Fibroblast of skin of abdomen (primary cell): Measurements from ENCODE around the gene ATP5F1D.
"Not testable (repeated sequence)": the region's sequence is repeated elsewhere in the genome, so short reads cannot be mapped to it uniquely, and the experiment has no call there.

Experiments used
- DNase-seq: peaks from one replicate; pipeline ENCODE4 v3.0.0-alpha.2; 2013

Gene ATP5F1D

DNA sequence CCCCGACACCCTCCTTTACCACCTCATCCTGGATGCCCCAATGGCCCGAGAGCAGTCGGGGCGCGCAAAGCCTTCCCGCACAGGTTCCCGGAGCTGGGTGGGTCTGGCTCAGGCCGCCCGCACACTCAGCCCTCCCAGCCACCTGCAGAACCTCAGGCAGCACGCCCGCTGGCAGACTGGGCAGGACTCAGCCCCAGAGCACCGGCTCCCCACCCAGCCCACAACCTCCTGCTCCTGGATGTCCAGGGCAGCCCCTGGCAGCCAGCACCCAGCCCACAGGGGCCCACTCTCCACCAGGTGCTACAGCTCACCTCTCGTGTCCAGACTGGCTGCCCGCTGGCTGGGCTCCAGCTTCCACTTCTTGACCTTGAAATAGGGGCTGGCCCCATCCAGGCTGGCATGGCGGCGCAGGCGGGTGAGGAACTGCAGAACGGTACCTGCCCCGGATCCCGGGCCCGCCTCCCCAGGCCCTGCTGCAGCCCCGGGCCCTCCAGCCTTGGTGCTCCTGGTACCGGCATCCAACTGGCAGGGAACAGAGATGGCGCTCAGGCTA lies 8.4 kb upstream of the ATP5F1D start:
- no peak for DNase-seq

DNA sequence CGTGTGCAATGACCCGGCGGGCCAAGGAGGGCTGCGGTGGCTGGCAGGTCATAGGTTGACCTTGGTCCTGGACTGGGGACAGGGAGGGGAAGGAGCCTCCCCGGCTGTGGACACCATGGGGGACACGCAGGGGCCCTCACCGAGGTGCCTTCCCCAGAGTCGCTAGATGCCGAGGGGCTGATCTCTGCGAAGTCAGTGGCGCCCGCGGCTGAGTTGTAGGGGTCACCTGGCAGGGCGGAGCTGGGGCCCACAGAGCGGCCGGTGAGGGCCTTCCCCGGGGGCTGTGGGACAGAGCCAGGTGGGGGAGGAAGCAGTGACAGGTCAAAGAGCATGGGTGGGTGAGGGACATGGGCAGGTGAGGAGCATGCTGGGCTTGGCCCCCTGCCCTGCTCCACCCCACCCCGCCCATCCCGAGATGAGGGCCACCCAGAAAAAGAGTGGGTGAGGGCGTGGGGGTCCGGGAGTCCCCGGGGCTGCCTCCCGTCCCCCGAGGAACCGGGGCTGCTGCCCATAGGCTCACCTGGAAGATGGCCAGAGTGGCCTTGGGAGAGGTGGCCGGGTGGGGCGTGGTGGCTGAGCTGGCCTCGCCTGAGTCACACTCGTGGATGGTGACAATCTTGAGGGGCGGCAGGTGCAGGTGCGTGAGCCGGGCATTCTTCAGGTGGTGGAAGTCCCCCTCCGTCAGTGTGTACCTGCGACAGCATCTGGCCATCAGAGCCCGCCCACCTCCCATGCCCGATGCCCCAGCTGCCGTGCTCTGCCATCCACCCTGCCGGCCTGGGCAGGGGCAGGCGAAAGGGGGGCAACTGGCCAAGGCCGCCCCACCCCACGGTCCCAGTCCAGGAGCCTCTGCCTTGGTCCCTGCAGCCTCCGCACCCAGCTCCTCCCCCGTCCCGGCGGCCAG lies 7.2 kb upstream of the ATP5F1D start:
- no peak for DNase-seq

DNA sequence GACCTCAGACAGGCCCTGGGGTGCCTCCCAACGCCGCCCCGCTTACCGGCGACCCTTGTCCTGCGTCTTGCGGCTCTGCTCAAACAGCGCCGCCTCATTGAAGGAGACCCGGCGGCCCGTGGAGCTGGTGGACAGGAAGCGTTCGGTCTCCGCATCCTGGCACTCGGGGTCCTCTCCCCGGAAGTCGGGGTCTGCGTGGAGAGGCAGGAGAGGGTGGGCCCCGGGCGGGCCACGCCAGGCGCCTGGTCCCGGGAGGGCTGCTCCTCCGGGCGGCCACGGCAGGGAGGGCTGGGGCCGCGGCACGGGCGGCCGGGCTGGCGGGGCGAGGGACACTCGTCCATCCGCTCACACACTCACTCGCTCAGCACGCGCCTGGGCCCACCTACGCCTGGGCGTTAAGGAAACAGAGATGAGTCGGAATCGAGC lies 6.6 kb upstream of the ATP5F1D start:
- DNase-seq, result no peak

DNA sequence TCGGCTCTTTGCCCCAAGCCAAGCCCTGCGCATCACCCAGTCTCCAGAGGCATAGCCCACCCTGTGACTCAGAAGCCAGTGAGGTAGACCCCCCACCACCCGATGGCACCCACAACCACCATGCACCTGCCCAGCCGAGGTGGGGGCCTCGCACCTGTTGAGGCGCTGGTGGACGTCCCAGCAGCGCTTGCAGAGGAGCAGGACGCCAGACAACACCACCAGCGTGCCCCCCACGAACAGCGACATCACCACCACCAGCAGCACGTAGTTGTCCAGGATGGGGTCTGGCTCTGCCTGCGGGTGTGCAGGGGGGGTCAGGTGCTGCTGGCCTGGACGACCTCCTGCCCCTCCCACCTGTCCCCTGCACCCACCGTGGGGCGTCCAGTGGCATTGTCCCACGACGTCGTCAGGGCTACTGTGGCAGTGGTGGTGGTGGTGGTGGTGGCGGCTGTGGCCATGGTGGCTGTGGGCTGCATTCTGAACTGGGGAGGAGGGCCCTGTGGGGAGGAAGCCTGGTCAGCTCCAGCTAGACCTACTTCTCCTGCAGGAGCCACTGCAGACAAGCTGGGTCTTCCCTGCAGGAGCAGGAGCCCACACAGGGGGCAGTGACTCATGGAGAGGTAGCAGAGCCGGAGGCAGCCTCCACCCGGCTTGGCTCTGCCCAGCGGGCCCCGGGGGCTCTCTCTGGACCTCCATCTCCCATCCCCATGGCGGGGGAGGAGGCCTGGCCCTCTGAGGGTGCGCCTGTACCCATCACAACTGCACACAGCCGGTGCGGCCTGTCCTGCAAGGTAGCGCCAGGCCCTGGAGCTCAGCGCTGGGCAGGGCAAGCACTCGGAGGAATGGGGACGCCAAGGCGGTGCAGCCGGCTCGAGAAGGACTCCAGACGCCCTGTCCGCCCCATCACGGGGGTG lies 5.7 kb upstream of the ATP5F1D start:
- peak; percentile 38 for DNase-seq

DNA sequence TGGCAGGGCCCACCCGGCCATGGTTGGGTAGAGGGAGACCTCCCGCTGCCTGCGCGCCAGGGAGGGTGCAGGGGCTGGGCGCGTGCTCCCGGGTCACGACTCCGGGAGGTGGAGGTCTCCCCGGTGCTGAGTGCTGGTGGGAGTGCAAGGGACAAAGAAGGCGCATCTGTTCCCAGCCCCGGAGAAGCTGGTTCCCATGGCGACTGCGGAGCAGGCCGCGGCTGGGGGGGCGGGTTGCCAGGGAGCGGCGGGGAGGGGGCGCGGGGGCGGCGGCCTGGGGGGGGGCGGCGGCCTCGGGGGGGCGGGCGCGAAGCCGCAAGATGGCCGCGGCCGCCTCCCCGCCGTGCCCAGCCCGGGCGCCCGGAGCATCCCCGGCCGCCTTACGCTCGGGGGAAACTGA lies 5.0 kb upstream of the ATP5F1D start:
- DNase-seq, result no peak

DNA sequence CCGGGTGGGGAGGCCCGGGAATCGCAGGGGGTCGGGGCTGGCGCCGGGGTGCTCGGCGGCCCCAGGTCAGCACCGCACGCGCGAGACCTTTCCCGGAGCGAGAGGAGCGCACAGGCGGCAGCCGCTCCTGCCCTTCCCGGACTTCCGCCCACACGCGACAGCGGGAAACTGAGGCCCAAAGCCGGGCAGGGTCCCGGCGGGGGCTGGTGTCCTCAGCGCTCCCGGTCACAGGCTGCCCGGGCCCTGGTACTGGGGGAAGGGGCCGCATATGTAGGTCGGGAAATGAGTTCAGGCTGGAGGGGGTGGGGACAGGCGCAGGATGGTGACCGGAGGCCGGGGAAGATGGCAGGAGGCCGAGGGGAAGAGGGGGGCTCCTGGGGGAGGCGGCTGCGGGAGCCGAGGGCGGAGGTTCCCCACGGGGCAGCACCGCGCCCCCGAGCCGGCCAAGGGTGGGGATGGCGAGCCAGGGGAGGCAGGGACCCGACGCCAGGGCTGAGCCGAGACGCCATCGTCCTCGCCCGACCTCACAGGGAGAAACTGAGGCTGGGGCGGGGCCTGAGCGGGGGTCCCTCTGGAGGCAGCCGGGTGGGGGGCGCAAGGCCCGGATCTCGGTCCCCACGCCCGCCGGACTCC lies 4.4 kb upstream of the ATP5F1D start:
- peak; percentile 28 for DNase-seq

DNA sequence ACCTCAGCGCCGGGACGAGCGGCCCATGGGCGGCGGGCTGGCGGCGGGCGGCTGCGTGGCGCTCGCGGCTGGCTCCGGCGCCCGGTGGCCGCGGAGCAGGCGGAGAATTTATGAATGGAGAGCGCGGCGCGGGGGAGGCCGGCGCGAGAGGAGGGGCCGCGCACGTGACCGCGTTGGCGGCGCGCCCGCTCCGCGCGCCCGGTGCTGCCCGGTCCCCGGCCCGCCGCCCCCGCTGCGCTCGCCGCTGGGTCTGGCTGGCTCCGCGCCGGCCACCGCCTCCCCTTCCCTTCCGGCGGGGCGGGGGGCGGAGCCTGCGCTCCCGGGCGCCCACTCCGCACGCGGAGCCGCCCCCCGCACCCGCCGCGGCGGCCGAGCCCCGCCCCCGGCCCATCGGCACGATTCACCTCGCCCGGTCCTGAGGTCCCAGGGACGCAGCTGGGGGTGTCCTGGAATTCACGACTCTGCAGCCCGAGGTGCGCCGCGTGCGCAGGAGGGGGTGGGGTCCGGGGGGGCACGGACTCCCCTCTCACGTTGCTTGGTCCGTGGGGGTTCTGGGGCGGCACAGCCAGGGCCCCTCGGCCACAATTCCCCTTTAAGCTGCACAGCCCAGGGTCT lies 3.7 kb upstream of the ATP5F1D start, which contains the start of gene CBARP:
TSS of gene CBARP (minus strand) at position 252 of the 615 bp plus-strand sequence. CDS start 1,905 bp downstream, outside the sequence.
- DNase-seq, result peak; percentile 44

DNA sequence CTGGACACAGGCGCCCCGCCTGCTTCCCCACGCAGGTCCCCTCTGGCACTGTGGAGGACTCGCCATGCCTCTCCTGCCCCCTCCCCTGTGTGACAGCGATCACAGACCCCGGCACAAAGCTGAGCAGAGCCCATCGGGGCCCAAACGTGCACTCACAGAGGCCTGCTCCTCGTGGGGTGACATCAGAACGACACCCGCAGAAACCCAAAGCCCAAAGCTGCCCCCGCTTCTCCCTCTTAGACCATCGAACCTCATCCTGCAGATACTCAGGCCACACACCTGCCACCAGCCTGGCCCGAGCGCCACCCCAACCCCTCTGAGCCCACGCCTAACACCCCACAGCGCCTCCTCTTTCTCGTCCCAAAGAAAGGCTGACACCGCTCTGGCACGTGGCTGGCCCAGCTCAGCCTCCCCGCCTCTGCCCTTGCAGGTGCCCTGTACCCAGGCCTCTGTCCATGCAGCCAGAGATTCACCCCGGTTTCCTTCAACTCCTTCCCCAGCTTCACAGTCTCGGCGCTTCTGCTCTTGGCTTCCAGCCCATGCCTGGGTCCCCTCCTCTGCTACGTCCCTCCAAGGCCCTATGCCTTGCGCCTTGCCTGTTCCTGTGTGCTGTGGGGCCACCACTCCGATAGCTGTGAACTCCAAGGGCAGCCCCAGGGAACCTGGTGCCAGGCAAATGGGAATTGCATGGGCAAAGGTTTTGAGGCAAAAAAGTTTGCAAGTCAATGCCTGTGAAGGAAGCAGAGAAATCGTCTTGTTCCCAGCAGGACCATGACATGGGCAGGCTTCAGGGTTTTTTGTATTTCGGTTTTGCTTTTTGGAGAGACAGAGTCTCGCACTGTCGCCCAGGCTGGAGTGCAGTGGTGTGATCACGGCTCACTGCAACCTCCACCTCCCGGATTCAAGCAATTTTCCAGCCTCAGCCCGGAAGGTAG lies 2.9 kb upstream of the ATP5F1D start:
- DNase-seq, result no peak

DNA sequence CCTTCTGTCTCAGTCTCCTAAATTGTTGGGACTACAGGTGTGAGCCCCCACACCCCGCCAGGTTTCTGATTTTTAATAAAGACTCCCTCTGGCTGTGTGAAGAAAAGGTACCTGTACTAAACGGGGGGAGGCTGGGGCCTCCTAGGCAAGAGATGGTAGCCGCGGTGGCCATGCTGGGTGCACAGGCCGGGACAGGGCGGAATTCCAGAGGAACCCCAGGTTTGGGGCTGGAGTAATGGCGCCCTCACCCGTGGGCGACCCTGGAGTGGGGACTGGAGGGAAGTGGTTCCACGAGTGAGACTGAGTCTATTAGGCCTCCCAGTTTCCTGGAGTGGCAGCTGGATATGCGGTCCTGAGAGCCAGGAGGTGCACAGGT lies 2.1 kb upstream of the ATP5F1D start:
- DNase-seq, result no peak

DNA sequence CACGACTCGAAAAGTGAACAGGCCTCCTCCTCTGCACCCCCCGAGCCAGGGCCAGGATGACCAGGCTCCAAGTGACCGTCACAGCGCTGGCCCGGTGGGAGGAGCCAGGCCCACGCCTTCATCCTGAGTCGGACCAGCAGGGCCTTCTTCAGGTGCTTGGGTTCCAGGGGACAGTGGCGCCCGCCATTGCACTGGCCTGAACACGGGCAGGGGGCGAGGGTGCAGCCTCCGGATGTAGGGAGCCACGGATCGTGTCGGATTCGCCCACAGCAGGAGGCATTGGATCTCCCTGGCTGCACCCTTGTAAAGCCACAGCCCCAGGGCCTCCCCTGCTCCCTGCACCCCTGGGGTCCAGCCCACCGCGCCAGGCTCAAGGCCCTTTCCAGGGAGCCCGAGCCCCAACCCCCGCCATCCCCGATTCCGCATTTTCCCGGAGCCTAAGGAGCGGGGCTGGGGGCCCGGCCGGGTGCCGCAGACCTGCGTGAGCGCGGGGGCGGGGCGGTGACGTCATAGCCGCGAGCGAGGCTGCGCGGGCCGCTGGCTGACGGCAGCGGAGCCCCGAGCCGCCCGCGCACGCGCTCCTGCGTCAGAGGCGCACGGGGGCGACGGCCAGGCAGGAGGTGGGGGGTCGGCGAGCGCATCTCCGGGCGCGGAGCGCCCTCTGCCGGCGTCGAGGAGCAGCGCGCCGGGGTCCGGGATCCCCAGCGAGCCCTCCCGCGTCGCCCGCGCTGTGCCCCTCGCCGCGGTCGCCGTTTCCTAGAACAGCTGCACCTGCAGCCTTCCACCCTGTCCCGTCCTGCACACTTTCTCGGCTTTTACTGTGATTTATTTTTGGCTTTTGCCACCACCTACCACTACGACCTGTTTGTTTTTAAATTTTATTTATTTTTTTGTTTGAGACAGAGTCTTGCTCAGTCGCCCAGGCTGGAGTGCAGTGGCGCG lies 1.5 kb upstream of the ATP5F1D start:
- peak; percentile 91 for DNase-seq

DNA sequence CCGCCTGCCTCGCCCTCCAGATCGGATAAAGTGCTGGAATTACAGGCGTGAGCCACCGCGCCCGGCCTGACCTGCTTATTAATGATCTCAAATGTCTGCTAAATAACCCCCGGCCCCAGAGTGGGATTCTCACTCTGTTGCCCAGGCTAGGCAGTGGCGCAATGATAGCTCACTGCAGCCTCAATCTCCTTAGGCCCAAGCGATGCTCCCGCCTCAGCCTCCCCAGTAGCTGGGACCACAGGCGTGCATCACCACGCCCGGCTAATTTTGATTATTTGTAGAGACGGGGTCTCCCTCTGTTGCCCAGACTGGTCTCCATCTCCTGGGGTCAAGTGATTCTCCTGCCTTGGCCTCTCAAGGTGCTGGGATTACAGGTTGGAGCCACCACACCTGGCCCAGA lies 626 bp upstream of the ATP5F1D start:
- no peak for DNase-seq

DNA sequence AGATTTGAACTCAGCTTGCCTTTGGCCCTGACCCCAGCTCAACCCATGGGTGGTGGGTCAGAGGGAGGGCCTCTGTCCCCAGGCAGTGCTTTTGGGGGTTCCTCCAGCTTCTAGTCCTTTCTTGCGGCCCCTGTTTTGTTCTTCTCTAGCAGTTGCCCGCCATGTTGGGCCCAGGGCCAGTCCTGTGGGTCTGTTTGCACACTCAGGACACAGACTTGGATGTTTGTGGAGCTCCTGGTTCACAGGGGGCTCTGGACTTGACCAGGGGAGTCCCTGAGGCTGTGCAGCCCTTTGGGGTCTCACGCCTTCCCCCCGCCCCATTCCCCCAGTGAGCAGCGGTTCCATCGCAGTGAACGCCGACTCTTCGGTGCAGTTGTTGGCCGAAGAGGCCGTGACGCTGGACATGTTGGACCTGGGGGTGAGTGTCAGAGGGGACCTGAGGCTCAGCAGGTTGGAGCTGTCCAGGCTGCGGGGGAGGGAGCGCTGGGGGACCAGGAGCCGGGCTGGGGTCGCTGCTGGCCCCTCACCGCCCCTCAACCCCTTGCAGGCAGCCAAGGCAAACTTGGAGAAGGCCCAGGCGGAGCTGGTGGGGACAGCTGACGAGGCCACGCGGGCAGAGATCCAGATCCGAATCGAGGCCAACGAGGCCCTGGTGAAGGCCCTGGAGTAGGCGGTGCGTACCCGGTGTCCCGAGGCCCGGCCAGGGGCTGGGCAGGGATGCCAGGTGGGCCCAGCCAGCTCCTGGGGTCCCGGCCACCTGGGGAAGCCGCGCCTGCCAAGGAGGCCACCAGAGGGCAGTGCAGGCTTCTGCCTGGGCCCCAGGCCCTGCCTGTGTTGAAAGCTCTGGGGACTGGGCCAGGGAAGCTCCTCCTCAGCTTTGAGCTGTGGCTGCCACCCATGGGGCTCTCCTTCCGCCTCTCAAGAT lies 2.5 kb downstream of the ATP5F1D start:
- peak; percentile 82 for DNase-seq

DNA sequence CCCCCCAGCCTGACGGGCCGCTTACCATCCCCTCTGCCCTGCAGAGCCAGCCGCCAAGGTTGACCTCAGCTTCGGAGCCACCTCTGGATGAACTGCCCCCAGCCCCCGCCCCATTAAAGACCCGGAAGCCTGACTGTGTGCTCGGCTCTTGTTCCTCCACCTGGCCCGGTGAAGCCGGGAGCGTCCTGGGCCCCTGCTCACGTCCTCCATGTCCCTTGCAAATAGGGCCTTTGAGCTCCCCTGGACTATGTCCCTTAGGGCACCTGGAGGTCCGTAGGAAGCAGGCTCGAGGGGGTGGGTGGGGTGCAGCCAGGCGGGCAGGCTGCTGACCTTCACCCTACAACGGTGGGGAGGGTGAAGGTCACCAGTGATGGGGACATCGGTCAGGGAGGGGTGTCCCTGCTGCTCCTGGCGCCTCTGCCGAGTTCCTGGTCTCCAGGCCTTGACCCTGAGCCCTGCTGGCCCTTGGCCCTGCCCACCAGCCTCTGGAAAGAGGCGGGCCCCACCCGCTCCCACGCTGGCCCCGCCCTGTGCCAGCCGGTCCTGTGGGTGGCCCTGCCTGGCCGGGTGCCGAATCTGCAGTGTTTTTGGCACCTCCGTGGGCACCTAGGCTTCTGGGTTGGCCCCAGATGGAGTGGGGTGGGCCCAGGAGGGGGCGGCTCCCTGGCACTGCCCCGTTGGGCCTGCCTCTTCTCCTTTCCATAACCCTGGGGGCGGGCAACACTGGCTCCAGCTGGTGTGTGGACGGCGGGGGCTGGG lies 3.3 kb downstream of the ATP5F1D start:
- no peak for DNase-seq

DNA sequence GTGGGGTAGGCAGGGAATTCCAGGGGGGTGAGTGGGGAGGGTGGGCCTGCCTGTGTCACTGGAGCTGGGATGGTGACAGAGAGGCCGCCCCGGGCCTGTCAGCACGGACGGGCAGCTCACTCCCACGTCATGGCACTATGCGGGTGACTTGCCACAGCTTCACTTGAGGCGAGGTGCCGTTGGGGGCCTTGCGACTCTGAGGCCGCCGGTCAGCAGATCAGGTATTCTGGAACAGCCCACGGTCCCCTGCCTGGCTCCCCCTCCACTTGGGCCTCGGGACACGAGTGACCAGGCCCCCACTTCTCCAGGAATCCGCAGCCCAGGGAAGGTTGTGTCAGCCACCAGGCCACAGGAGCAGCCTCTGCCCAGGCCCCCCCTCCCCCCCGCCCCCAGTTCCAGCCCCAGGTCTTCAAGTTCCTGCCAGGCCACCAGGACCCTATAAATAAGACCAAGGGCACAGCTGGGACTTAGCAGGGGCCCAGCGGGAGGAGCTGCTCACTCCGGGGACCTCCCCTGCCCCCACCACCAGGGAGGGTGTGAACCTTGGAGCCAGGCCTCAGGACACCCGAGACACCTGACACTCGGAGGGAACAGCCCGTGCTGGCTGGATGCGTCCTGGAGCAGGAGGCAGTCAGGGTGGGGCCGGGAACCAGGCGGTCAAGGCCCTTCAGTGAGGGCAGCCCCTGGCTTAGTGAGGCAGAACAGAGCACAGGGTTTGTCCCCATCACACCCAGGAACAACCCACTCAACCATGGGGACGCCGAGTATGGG lies 4.1 kb downstream of the ATP5F1D start:
- DNase-seq, result no peak

DNA sequence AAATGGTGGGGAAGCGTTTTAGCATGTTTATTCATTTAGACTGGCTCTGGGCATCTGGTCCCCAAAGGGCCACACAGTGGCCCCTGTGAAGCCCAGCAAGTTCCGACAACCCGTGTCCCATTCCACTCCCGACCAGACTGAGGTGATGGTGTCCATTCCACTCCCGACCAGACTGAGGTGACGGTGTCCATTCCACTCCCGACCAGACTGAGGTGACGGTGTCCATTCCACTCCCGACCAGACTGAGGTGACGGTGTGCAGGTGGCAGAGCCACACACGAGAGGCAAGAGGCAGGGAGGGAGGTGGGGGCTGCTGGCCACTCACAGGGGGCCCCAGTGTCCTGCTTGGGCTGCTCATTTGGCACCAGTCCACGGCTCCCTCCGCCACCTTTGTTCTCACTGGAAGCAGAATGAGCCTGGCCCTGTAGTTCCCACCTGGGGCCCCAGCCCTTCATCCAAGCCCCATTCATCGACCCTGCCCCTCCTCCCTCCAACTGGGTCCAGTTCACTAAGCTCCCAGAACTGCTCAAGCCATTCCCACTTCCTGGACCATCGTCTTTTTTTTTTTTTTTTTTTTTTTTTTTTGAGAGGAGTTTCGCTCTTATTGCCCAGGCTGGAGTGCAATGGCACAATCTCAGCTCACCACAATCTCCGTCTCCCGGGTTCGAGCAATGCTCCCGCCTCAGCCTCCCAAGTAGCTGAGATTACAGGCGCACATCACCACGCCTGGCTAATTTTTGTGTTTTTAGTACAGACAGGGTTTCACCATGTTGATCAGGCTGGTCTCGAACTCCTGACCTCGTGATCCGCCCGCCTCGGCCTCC lies 4.9 kb downstream of the ATP5F1D start:
- DNase-seq, result not testable (repeated sequence)

DNA sequence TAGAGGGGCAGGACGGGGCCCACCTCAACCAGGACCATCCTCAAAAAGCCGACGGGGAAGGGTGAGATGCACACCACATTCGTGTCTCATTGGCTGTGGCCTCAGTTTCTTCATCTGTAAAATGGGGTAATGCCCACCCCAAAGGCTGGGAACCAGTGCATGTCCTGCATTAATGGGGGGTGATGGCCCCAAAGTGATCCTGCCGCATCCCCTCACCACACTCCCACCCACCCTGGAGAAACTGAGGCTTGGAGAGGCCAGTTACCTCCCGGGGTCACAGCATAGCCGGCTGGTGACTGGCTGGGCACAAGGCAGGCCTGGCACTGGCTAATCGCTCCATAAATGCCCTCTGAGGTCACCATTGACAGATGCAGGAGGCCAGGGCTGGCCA lies 6.2 kb downstream of the ATP5F1D start:
- DNase-seq, result no peak
